ENCODE results near the gene SPCS2. TPM values are rescaled to one million over a fixed set of nuclear protein-coding genes. Genes with fewer than 3 reads are reported as not detected.

The SPCS2 gene
- total and polyA plus RNA-seq, 2 of the 8 experiments (the other 6 are each of a cell fraction or from before 2014, with no cell fraction given), result 92.7 to 161 TPM

DNA sequence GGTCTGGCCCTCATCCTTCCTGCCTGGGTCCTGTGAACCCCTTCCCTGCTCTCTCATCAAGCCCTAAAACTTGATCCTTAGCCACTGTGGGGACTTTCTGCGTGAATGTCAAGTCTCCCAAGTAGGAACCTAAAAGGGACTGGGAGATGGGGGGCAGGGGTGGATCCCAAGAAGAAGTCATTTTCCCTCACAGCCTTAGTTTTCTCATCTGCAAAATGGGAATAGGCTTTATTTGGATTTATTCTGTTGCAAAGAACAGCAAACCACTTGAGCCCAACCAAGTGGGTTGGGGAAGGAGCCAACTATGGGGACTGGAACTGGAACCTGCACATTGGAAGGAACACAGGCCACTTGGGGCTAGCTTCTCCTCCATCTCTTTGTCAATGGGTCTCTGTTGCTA is 76.5 kb downstream of the SPCS2 start (continued):
- TF ChIP-seq SAP30 (IDR thresholded peaks at IDR 0.05; ENCODE audit: insufficient read depth, insufficient replicate concordance, low read length) (no peak), RAD21 (IDR thresholded peaks at IDR 0.05 in 1 of 2, conservative IDR thresholded peaks at IDR 0.05 in 1 of 2; ENCODE audit: low read depth in 2 of 2, low read length in 2 of 2) (no peak), RNF2 (IDR thresholded peaks at IDR 0.05; ENCODE audit: borderline replicate concordance, low read depth, low read length, missing control alignments, poor library complexity, severe bottlenecking) (no peak)

Measured in H1 (cell line).